HG03060 (cell line): ENCODE measurements around the gene SPAG9.
A peak's percentile ranks its signal among the peaks of the same experiment; 100 is the strongest.

Source experiments
- ATAC-seq: cut with Tn5 transposase; IDR thresholded peaks from one replicate; pipeline ENCODE4 v1.9.1; 2021; ENCODE audit warnings: low read depth, moderate number of reproducible peaks; ENCODE audit not compliant: unreplicated experiment

Gene SPAG9

GRCh38 chr17:51050291-51051033, 70.2 kb downstream of the SPAG9 start:
- ATAC-seq: peak; percentile 80

GRCh38 chr17:51046514-51047384, 73.9 kb downstream of the SPAG9 start:
- ATAC-seq: no peak

DNA sequence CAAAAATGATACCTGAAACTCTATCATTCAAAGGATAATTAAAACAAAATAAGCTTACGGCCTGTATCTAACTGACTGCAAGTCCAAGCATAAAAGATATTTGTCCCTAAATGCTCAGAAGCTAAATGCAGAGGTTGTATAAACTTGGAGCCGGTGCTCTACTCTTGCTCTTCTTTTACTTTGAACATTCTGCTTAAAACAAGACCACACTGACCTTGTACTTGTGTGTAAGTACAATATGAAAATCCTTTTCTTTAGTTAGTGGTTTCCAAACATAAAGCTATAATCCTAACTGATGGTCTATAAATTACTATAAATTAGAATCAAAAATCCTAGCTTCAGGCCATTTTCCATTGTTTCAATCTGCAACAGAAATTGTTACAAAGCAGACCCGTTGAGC, 74.6 kb downstream of the SPAG9 start:
- no peak for ATAC-seq

DNA sequence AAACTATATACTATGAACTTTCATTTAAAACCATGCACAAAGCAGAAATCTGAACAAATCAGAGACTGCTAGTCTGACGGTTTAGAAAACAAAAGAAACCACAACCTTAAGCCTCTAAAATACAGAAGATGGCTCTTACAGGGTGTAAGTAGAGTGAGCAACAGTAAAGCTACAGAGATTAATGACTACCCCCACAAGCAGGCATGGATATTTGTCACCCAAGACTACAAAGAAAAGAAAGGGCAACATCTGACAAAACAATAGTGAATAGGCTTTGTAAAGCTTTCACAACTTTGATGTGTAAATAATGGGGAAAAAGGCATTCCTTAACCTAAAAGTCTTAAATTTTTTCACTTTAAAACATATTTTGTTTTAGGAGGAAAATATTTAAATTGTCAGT, 75.0 kb downstream of the SPAG9 start:
- no peak for ATAC-seq

DNA sequence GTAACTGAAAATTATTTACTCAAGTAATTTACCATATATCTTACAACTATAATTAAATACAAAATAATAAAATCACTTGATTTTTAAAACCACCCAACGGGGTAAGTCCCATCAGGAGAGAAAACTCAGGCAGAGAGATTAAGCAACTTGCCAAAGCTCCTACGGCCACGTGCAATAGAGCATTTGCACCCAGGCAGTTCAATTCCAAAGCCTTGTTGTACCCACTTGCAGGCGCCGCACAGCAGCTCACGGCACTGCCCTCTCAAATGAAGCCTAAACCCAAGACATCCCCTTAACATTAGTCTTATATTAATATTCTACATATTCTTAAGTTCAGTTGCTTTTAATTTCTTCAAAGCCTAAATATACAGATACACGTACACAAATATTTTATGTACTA, 75.7 kb downstream of the SPAG9 start:
- ATAC-seq: no peak

DNA sequence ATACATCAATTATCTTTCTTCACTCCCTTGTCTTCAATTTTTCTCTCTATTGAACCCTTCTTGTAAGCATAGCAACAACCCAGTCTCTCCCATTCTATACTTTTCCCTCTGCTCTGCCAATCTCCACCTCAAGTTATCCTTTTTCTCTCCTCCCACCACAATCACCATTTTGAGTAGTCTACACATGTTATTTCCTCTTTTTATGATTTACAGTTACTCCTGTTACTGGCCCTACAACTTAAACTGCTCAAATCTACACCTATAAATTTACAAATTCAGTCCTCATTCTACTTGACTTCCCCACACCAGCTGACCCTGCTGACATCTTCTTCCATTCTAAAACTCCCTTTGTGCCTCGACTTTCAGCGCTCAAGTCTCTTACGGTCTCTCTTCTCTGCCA, 84.6 kb downstream of the SPAG9 start:
- ATAC-seq: no peak

DNA sequence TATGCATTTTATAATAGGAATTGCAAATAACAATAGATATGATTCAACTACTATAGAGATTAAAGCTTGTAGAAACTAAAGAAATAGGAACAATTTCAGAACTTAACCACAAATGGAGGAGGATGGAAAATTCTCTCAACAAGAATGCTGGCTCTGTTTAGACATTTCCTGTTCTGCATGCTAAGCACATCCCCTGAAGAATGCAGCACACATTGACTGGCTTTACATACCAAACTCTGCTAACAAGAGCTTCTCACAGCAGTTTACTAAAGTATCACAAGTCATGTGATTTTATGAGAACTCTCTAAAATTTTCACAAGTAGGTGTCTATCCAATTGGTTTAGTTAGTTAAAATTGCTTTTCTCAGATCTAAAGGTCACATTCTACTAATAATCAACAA, 85.2 kb downstream of the SPAG9 start:
- ATAC-seq: no peak

DNA sequence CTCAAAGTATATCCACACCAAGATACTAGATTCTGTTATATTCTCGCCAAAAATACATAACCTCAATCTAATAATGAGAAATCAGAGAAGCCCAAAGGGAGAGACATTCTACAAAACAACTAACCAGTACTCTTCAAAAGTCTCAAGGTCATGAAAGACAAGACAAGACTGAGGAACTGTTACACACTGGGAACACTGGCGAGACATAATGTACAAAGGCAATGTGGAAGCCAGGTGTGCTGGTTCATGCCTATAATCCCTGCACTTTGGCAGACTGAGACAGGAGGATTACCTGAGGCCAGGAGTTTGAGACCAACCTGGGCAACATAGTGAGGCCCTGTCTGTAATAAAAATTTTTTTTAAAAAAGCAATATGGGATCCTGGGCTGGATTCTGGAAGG, 85.9 kb downstream of the SPAG9 start:
- no peak for ATAC-seq

DNA sequence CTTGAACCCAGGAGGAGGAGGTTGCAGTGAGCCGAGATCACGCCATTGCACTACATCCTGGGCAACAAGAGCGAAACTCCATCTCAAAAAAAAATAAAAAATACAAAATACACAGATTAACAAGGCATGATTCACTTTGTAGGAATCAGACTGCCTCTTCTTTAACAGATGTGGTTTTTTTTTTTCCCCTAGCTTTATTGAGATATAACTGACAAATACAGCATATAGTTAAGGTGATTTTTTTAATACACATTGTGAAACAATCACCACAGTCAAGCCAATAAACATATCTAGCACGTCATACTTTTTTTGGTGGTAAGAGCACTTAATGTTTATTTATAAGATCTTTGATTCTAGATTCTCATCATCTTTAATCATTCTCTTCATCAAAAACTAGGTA, 87.8 kb downstream of the SPAG9 start:
- no peak for ATAC-seq

DNA sequence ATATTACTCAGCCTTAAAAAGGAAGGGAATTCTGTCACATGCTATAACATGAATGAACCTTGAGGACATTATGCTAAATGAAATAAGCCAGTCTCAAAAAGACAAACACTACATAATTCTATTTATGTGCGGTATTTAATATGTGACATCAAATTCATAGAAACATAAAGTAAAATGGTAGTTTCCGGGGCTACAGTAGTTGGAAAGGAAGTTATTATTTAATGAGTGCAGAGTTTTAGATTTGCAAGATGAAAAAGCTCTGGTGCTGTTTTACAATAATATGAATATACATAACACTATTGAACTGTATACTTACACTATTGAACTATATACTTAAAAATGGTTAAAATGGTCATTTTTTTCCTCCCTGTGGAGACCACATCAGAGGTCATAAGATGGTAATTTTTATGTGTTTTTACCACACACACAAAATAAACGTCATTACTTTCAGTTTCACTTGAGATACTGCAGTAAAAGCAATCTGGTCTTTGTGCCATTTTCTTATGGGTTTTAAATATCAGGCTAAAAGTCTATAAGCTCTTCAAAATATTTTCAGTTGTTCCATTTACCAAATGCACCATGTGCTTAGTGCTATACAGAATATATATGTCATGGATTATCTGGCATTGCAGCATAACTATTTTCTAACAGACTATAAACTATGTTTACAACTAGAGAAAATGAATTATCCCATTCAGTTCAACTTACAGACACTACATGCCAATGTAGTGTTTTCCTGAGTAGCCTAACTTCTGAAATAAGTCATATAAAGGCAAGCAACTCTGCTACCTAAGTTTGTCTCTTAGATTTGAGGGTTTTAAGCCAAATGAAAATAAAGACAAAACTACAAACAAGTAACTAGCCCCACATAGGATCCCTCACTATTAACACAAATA, 90.9 kb downstream of the SPAG9 start:
- no peak for ATAC-seq

GRCh38 chr17:51029142-51029541, 91.5 kb downstream of the SPAG9 start:
- ATAC-seq: no peak

GRCh38 chr17:51028176-51028863, 92.3 kb downstream of the SPAG9 start:
- ATAC-seq: no peak

- ATAC-seq: no peak
Observed at GRCh38 chr17:51018541-51018940, 102.1 kb downstream of the SPAG9 start.

DNA sequence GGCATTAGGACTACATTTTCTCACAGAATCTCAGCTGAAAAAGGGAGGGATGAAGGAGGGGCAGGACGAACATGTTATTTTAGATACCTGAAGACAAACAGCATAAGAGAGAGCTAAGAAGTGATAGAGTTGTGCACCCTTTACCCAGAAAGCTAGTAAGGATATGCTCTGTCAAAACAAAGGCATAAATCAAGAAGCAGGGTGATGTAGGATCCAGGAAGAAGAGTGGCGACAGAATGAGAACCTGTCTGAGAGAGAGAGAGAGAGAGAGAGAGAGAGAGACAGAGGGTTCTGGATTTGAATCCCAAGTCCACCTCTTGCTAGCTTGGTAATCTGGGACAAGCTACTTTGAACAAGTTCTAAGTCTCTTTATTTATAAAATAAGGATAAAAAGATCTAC, 103.4 kb downstream of the SPAG9 start:
- no peak for ATAC-seq

GRCh38 chr17:51016099-51016498, 104.6 kb downstream of the SPAG9 start:
- ATAC-seq: no peak

GRCh38 chr17:51015145-51015558, 105.5 kb downstream of the SPAG9 start:
- ATAC-seq: no peak

DNA sequence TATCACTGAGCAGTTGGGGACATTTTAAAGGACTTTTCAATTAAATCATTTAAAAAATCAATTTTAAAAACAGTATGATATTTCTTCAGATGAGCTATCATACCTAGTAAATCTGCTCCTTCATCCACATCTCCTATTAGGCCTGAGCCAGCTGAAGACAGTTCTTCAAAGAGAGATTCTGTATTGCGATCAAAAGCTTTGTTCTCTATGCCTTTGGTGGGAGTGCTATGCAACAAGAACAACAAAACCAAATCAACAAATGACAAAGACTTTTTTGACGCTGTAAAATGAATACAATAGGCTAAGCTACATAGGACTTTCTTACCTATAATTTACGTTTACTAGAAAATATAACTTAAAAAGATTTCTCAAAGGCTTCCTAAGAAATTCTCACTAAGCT, 106.5 kb downstream of the SPAG9 start:
- ATAC-seq: no peak

- ATAC-seq: no peak
Observed at GRCh38 chr17:51013322-51013721, 107.3 kb downstream of the SPAG9 start.

- ATAC-seq: no peak
Observed at GRCh38 chr17:51012538-51012937, 108.1 kb downstream of the SPAG9 start.

- ATAC-seq: no peak
Observed at GRCh38 chr17:51010173-51010675, 110.4 kb downstream of the SPAG9 start.
